GM13977 (cell line): ENCODE results near the gene HERC5.

ENCODE experiments used
- DNase-seq: peaks from one replicate; pipeline ENCODE4 v3.0.0; 2012; ENCODE audit warnings: low spot score
- in situ Hi-C: fragments of 300-500 bp; cut with MboI; formaldehyde crosslinking; loops from one replicate; pipeline ENCODE4 v1.12.0; 2022; ENCODE audit warnings: low sequenced_read_pairs, low pct_unique_long_range_greater_than_20kb, mixed read lengths, inconsistent platforms; ENCODE audit not compliant: unreplicated experiment
- TF ChIP-seq, protein P1 (sequence below): IDR thresholded peaks from 2 replicates; pipeline ENCODE4 v1.5.1; 2012; ENCODE audit warnings: mild to moderate bottlenecking, control low read depth; ENCODE audit not compliant: insufficient read depth; ENCODE audit errors: extremely low read depth, missing control alignments

The HERC5 gene

DNA sequence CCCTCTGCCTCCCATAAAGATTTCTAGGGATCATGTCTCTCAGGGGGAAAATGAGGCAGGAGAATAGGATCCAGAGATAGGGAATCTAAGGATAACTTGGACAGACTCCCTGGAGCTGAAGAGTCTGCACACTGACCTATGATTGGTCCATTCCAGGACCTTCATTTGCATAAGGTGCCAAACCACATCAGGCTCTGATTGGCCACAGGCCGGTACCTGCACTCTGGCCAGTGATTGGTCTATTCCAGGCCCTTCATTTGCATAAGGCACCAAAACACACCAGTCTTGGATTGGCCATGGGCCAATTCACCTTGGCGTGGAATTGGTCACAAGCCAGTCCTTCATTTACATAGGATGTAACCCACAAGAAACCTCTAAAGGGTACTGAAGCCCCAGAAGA is 4.0 kb upstream of the HERC5 start:
- in situ Hi-C loops, result no loop called here
- no peak for DNase-seq
- TF ChIP-seq, protein P1, sequence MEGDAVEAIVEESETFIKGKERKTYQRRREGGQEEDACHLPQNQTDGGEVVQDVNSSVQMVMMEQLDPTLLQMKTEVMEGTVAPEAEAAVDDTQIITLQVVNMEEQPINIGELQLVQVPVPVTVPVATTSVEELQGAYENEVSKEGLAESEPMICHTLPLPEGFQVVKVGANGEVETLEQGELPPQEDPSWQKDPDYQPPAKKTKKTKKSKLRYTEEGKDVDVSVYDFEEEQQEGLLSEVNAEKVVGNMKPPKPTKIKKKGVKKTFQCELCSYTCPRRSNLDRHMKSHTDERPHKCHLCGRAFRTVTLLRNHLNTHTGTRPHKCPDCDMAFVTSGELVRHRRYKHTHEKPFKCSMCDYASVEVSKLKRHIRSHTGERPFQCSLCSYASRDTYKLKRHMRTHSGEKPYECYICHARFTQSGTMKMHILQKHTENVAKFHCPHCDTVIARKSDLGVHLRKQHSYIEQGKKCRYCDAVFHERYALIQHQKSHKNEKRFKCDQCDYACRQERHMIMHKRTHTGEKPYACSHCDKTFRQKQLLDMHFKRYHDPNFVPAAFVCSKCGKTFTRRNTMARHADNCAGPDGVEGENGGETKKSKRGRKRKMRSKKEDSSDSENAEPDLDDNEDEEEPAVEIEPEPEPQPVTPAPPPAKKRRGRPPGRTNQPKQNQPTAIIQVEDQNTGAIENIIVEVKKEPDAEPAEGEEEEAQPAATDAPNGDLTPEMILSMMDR, result no peak

DNA sequence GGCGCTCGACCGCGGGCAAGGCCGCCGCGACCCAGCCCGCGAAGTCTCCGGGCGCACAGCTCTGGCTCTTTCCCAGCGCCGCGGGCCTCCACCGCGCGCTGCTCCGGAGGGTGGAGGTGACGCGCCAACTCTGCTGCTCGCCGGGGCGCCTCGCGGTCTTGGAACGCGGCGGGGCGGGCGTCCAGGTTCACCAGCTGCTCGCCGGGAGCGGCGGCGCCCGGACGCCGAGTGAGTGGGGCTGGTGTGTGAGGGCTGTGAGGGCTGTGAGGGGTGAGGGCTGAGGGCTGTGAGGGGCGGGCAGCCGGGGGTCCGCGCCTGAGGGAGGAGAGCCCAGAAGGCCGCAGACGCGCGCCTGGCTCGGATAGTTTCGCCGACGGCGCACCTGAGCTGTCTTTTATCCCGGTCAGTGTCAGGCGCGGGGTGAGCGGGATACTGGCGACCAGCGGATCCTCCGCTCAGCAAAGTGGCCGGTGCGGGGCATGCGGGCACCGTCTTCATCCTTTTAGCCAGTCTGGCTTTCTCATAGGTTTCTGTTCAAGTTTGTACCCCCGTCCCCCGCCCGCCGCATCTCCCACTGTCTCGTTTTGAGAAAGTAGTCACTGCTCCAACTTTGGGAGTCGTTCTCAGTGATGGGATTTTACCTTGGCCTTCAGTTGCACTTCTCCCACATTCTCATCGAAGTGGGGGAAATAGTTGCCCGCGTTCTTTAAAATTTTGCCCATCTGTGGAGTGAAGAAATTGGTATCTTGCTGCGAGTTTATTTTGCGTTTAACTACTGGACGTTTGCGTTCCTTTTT is 586 bp downstream of the HERC5 start:
- DNase-seq, result no peak
- TF ChIP-seq, protein P1, result no peak

DNA sequence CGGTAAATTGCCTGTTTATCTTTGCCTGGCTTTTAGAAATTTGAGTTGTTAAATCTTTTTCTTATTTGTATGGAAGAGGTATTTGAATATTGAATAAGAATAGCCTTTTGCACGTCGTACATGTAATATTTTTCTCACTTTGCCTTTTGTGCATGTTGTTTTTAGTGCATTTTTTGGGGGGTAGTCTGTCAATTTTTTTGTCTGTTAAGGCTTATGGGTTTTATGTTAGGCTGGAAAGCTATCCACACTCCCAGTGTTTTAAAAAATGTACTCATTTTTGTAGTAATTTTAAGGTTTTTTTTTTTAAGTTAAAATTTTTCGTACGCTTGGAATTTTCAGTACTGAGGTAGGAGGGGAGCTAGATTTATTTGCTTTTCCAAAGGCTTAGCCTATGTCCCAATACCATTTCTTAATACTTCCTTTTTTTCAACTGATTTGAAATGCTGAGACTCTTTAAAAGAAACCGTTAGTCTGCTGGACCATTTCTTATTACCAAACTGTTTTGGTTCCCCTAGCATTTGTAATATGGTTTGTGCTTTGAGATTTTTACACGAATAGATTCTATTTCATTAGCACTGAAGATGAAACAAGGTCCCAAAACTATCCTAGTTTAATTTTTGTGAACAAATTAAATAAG is 1.3 kb downstream of the HERC5 start:
- DNase-seq, result no peak
- TF ChIP-seq, protein P1, result no peak
- in situ Hi-C loops, result no loop called here

More for the DNA sequence above, 586 bp downstream of the HERC5 start:
- in situ Hi-C loops, result no loop called here

DNA sequence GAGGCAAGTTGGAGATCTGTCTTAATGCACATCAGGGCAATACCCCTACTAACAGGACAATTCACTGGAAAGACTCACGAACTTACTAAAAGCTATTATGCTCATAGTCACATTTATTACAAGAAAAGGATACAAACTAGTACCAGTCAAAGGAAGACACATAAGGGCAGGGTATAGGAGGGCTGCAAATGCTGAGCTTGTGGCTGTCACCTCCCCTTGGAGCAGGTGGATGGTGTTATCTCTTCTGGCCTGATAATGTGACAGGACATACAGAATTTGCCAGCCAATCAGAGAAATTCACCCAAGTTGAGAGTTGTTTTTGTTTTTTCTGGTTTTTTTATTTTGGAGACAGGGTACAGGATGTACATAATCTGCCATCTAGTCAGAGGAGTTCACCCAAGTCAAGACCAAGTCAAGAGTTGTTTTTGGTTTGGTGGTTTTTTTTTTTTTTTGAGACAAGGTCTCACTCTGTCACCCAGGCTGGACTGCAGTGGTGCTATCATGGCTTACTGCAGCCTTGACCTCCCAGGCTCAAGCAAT is 8.8 kb downstream of the HERC5 start:
- no peak for DNase-seq
- TF ChIP-seq, protein P1, result no peak
- in situ Hi-C loops, result no loop called here

DNA sequence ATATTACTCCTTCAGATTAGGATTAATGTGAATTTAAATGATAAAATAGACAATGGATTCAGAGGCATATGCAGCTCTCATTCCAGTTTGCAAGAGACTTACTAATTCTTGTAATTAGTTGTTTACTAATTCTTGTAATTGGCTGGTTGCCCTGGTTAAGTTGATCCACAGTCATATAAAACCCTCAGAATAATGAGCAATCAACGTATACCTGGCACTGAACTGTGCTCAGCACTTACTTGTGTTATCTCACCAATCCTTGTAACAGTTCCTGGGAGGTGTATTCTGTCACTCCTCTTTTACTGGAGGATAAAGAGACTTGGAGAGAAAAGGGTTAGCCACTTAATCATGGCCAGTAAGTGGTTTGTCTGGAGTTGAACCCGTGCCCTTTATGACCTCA is 10.5 kb downstream of the HERC5 start:
- in situ Hi-C loops, result no loop called here
- no peak for DNase-seq
- TF ChIP-seq, protein P1, result no peak

DNA sequence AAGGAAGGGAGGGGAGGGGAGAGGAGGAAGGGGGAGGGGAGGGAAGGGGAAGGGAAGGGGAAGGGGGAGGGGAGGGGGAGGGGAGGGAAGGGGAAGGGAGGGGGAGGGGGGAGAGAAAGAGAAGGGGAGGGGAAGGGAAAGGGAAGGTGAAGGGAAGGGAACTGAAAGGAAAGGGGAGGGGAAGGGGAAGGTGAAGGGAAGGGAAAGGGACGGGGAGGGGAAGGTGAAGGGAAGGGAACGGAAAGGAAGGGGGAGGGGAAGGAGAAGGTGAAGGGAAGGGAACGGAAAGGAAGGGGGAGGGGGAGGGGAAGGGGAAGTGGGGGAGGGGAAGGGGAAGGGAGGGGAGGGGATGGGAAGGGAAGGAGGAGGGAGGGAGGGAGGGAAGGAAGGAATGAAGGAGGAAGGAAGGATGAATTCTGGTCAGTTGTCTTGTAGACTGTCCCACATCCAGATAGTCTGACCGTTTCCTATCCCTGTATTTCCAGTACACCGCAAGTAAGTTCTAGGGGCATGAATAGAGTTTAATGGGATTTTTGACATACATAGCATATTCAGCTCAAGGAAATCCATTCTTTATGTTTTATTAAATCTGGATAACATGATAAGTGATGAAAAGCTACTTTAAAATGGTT is 20.4 kb downstream of the HERC5 start:
- DNase-seq, result no peak
- TF ChIP-seq, protein P1, result no peak
- in situ Hi-C loops, result no loop called here
